Glutamatergic neuron (in vitro differentiated cells): ENCODE data around the gene NOVA2. TPM values are rescaled to one million over a fixed set of nuclear protein-coding genes. Genes with fewer than 3 reads are reported as not detected.
A peak's percentile ranks its signal among the peaks of the same experiment; 100 is the strongest.

Experiments used
- DNase-seq: peaks from one replicate; pipeline ENCODE4 v3.0.0; 2022
- H3K27ac Mint-ChIP-seq: one replicate; pipeline ENCODE4 v1.8.0; 2020; ENCODE audit warnings: mild to moderate bottlenecking, mixed read lengths, inconsistent platforms; ENCODE audit not compliant: unreplicated experiment
- H3K27me3 Mint-ChIP-seq: one replicate; pipeline ENCODE4 v1.8.0; 2020; ENCODE audit warnings: mild to moderate bottlenecking, moderate library complexity, mixed read lengths, inconsistent platforms; ENCODE audit not compliant: unreplicated experiment
- H3K36me3 Mint-ChIP-seq: one replicate; pipeline ENCODE4 v1.8.0; 2020; ENCODE audit warnings: mild to moderate bottlenecking, mixed read lengths, inconsistent platforms; ENCODE audit not compliant: unreplicated experiment
- H3K4me1 Mint-ChIP-seq: one replicate; pipeline ENCODE4 v1.8.0; 2020; ENCODE audit warnings: mild to moderate bottlenecking, low read depth, mixed read lengths, inconsistent platforms; ENCODE audit not compliant: unreplicated experiment
- H3K4me3 Mint-ChIP-seq: one replicate; pipeline ENCODE4 v1.8.0; 2020; ENCODE audit warnings: mild to moderate bottlenecking, mixed read lengths, inconsistent platforms; ENCODE audit not compliant: unreplicated experiment
- H3K9me3 Mint-ChIP-seq: one replicate; pipeline ENCODE4 v1.8.0; 2020; ENCODE audit warnings: mild to moderate bottlenecking, moderate library complexity, mixed read lengths, inconsistent platforms; ENCODE audit not compliant: unreplicated experiment
- CTCF ChIP-seq: fragments of 200-600 bp; sonication (generic); IDR thresholded peaks from one replicate; pipeline ENCODE4 v1.5.0; 2021; ENCODE audit not compliant: partially characterized antibody, unreplicated experiment
- total RNA-seq: library from RNA; stranded (reverse); fragmentation: NEBNext Ultra II Directional; extraction: Animal tissue kit (Norgen Biotek cat#: 25700); gene quantifications from one replicate; pipeline ENCODE4 v1.2.1, GENCODE V29; 2021; ENCODE audit not compliant: unreplicated experiment

The NOVA2 gene
- total RNA-seq, 1 donor from 2014 or later: 163 TPM

DNA sequence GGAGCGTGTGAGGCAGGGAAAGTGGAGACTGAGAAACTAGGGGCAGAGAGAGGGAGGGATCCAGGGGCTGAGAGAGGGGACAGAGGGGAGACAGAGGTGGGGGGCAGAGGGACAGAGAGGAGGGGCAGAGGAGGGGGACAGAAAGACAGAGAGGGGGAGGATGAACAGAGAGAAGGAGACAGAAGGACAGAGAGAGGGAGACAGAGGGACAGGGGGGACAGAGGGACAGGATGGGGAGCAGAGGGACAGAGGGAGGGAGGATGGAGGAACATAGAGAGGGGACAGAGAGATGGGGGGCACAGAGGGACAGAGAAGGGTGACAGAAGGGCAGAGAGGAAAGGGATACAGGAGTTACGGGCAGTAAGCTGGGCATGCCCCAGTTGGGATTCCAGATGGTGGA, 44.4 kb downstream of the NOVA2 start:
- no peak for DNase-seq
- H3K4me1 Mint-ChIP-seq: peaks cover 4% of the 10 kb centered on the region
- peaks cover 6% of the 10 kb centered on the region for H3K9me3 Mint-ChIP-seq
- no peaks in the 10 kb centered on the region for H3K36me3 Mint-ChIP-seq
- TF ChIP-seq CTCF: no peak
- no peak overlapping the region for H3K4me3 Mint-ChIP-seq
- H3K27ac Mint-ChIP-seq: no peak overlapping the region
- H3K27me3 Mint-ChIP-seq: peaks cover 4% of the 10 kb centered on the region

DNA sequence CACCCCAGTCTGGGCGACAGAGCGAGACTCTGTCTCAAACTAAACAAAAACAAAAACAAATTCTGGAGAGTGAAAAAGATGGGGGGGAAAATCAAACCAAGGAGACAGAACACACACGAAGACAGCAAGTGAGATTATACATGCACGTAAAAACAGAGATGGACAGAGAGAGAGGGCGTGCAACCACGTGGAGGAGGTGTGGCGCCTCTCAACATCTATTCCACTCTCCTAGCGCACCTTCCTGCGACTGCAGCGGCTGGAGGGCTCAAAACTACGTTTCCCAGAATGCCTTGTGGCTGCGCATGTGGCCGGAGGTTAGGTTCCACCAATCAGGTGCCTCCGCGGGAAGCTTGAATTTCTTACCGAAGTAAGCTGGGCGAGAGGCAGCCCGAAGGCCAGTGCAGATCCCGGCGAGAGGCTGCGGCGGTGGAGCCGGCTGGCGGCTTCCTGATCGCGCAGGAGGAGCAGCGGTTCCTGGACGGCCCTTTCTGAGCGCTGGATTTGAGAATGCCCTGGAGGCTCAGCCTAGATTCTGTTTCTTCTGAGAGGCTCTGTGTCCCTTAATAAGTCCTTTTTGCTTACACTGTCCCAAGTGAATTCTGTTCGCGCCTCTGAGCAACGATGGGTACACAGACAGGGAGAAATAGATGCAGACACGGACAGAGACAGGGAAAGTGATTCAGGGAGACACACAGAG, 46.0 kb downstream of the NOVA2 start:
- H3K4me1 Mint-ChIP-seq: peaks cover 4% of the 10 kb centered on the region
- TF ChIP-seq CTCF: no peak
- peaks cover 4% of the 10 kb centered on the region for H3K27me3 Mint-ChIP-seq
- DNase-seq: peak; percentile 95
- H3K27ac Mint-ChIP-seq: no peak overlapping the region
- no peaks in the 10 kb centered on the region for H3K36me3 Mint-ChIP-seq
- H3K4me3 Mint-ChIP-seq: peak overlapping the region; percentile 44
- peaks cover 6% of the 10 kb centered on the region for H3K9me3 Mint-ChIP-seq

DNA sequence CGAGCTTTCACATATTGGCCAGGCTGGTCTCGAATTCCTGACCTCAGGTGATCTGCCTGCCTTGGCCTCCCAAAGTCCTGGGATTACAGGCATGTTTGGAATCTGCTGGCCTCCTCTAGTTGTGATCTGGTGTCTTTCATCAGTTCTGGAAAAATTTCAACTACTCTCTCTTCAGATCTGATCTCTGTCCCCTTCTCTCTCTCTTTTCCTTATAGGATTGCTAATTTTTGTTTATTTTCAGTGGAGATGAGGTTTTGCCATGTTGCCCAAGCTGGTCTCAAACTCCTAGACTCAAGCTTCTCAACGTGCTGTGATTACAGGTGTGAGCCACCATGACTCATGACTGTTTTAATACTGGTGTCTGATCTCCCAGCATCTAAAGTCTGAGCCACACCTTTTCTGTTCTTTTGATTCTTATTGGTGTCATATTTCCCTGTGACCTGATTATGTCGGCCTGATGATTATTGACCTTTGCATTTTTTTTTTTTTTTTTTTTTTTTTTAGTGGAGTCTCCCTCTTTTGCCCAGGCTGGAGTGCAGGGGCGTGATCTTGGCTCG, 48.7 kb downstream of the NOVA2 start:
- Mint-ChIP-seq H3K27me3 (peaks cover 6% of the 10 kb centered on the region), H3K4me1 (peaks cover 5% of the 10 kb centered on the region), H3K9me3 (peaks cover 4% of the 10 kb centered on the region), H3K27ac (peak overlapping the region; percentile 9), H3K36me3 (no peaks in the 10 kb centered on the region), H3K4me3 (no peak overlapping the region)
- no peak for TF ChIP-seq CTCF
- DNase-seq: no peak

GRCh38 chr19:45922281-45922680, 51.4 kb downstream of the NOVA2 start:
- Mint-ChIP-seq H3K36me3 (no peaks in the 10 kb centered on the region), H3K4me3 (no peak overlapping the region), H3K27ac (no peak overlapping the region), H3K27me3 (peaks cover 6% of the 10 kb centered on the region), H3K9me3 (peaks cover 4% of the 10 kb centered on the region), H3K4me1 (peaks cover 3% of the 10 kb centered on the region)
- TF ChIP-seq CTCF: no peak
- no peak for DNase-seq

DNA sequence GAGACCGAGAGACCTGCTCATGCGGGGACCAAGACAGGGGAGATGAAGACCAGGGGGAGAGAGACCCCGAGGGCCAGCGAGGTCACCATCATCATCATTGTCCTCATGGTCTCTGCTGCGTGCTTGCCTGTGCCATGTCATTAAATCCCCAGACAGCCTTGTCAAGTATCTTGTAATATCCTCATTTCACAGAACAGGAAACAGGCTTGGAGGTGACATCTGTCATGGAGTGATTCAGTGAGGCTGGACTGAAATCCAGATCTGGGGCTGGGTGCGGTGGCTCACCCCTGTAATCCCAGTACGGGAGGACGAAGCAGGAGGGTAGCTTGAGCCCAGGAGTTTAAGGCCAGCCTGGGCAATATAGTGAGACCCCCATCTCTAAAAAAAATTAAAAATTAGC, 53.2 kb downstream of the NOVA2 start:
- no peak overlapping the region for H3K4me3 Mint-ChIP-seq
- no peaks in the 10 kb centered on the region for H3K36me3 Mint-ChIP-seq
- H3K27ac Mint-ChIP-seq: no peak overlapping the region
- TF ChIP-seq CTCF: no peak
- DNase-seq: no peak
- H3K9me3 Mint-ChIP-seq: peaks cover 2% of the 10 kb centered on the region
- peaks cover 3% of the 10 kb centered on the region for H3K4me1 Mint-ChIP-seq
- peaks cover 6% of the 10 kb centered on the region for H3K27me3 Mint-ChIP-seq
